ENCODE results near the gene GAREM1.
A peak's percentile ranks its signal among the peaks of the same experiment; 100 is the strongest.
"Not testable (repeated sequence)": the region's sequence is repeated elsewhere in the genome, so short reads cannot be mapped to it uniquely, and the experiment has no call there.

The GAREM1 gene

DNA sequence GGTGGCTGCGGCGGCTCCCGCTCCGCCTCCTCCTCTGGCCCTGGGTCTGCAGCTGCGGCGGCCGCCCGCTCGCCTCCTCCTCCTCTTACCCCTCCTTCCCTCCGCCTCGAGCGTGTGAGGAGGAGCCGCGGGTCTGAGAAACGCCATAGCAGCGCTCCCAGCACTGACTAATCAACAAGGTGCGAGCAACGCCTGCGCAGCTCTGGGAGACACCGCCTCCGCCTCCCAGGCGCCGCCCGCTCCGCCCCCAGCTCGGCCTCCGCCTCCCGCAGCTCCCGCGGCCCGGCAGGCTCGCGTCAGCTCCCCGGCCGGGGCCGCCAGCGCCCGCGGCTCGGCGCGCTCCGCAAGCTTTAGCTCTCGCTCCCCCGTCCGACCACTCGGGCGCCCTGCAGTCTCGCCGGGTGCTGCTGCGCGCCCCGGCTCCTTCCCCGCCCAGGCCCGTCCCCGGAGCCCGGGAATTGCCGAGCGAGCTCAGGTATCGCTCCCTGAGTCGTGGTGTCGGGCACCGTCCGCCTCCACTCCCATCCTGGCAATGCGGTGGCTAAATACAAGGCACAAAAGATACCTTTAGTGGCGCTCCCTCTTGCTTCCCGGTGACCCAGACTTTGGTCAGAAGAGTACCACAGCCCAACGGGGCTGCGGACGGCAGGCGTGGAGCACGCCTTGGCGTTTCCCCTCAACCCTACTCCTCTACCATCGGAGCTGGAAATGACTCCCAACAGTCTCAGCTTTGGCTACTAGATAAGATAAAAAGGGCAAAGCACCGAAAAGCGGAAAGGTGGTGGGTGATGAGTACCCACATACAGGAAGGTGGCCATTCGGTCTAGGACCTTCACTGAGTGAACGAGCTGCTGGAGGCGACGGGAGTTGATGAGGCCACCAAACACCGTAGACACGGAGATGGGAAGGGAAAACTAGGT lies at the start of gene GAREM1:
GAREM1 (minus strand) TSS at position 169 of the 920 bp plus-strand sequence. CDS start 454 bp downstream, outside the sequence.
- TF ChIP-seq, protein P1, sequence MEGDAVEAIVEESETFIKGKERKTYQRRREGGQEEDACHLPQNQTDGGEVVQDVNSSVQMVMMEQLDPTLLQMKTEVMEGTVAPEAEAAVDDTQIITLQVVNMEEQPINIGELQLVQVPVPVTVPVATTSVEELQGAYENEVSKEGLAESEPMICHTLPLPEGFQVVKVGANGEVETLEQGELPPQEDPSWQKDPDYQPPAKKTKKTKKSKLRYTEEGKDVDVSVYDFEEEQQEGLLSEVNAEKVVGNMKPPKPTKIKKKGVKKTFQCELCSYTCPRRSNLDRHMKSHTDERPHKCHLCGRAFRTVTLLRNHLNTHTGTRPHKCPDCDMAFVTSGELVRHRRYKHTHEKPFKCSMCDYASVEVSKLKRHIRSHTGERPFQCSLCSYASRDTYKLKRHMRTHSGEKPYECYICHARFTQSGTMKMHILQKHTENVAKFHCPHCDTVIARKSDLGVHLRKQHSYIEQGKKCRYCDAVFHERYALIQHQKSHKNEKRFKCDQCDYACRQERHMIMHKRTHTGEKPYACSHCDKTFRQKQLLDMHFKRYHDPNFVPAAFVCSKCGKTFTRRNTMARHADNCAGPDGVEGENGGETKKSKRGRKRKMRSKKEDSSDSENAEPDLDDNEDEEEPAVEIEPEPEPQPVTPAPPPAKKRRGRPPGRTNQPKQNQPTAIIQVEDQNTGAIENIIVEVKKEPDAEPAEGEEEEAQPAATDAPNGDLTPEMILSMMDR (IDR thresholded peaks at IDR 0.05; ENCODE audit: low read depth, low read length), result peak; percentile 56
- DNase-seq (ENCODE audit: low read depth in 2 of 2), result peak; percentile 98 to 99
- H3K4me3 ChIP-seq (replicated peaks in 1 of 2; ENCODE audit: low read depth in 2 of 2, low read length in 2 of 2), result peak within 1 kb of the TSS; percentile 73 to 76

DNA sequence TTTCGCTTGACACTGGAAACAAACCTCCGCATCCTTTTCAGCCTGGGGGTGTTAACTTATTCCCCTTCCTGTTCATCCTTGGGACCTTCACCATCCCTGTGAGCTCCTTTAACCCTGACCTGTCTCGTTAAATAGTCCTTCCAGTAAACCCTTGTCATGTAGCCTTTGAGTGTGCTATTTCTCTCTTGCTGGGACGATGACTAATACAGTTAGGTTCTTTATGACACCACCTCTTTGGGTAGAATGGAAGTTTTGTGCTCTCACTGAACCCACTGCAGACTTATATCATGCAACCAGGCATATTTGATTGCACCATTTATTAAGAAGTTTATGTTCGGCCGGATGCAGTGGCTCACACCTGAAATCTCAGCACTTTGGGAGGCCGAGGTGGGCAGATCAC lies 40.5 kb upstream of the GAREM1 start:
- H3K4me3 ChIP-seq (replicated peaks in 1 of 2; ENCODE audit: low read depth in 2 of 2, low read length in 2 of 2), result no peak overlapping the region
- TF ChIP-seq, protein P1 (IDR thresholded peaks at IDR 0.05; ENCODE audit: low read depth, low read length), result no peak
- no peak for DNase-seq (ENCODE audit: low read depth in 2 of 2)

DNA sequence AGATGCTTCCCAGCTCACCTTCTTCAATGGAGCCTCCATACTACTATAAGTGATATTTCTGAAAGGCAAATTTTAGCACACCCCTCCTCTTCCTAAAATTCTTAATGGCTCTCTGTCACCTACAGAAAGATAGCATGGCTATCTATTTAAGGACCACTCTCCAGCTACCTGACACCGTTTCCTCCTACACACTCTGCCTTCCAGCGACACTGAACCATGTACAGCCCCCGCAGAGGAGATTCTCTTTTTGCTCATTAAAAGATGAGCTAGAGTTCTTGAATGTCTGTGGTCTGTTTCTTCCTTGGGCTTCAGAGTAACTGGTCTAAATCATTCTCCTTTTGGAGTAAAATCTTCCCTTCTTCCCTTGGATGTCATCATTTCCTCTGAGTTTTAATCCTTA lies 38.4 kb upstream of the GAREM1 start:
- TF ChIP-seq, protein P1 (IDR thresholded peaks at IDR 0.05; ENCODE audit: low read depth, low read length), result no peak

DNA sequence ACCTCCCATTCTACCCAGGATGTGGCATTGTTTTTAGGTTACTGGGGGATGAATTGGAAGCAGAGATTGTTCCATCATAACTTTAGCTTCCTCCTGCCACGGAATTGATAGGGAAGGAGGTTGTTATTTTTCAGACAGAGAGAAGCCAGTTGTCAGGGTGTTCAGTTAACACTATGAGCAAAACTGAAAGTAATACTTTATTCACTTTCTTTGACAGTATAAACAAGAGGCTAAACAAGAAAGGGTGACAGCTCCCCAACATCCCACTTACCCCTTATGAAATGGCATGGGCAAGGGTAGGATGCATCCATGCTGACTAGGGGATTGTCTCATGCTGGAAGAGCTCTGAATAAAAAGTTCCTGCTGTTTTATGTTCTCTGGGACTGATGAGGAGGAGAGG lies 36.4 kb upstream of the GAREM1 start:
- TF ChIP-seq, protein P1 (IDR thresholded peaks at IDR 0.05; ENCODE audit: low read depth, low read length), result no peak
- H3K4me3 ChIP-seq (replicated peaks in 1 of 2; ENCODE audit: low read depth in 2 of 2, low read length in 2 of 2), result no peak overlapping the region
- DNase-seq (ENCODE audit: low read depth in 2 of 2), result no peak

More for the DNA sequence above, 38.4 kb upstream of the GAREM1 start:
- H3K4me3 ChIP-seq (replicated peaks in 1 of 2; ENCODE audit: low read depth in 2 of 2, low read length in 2 of 2), result no peak overlapping the region
- no peak for DNase-seq (ENCODE audit: low read depth in 2 of 2)

DNA sequence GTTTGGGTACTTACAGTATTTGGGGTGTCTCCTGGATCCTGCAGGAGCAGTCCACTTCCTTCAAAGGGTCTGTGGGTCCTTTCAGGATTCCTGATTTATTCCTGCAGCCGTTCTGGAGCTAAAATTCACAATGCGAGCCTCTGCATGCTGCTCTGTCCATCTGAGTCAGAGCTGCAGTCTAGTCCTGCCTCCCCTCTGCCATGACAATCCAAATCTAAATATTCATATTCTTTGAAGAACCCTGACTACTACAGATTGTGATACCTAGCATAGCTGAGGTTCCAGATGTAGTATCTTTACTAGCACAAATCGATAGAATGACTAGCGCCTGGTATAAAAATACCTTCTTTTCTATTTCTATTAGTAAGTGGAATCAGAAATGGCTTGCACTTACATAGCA lies 31.3 kb upstream of the GAREM1 start:
- H3K4me3 ChIP-seq (replicated peaks in 1 of 2; ENCODE audit: low read depth in 2 of 2, low read length in 2 of 2), result no peak overlapping the region
- TF ChIP-seq, protein P1 (IDR thresholded peaks at IDR 0.05; ENCODE audit: low read depth, low read length), result no peak
- no peak for DNase-seq (ENCODE audit: low read depth in 2 of 2)

DNA sequence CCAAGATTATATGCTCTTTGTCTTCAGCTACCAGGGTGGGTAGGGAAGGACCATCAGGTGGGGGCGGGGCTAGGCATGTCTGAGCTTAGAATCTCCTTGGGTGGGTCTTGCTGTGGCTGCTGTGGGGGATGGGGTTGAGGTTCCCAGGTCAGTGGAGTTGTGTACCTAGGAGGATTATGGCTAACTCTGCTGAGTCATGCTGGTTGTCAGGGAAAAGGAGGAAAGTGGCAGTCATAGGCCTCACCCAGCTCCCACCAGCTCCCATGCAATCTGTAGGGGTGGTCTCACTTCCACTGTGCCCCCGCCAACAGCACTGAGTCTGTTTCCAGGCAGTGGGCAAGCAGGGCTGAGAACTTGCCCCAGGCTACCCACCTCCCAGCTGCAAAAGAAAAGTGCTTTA lies 30.6 kb upstream of the GAREM1 start:
- not testable (repeated sequence) for H3K4me3 ChIP-seq (replicated peaks in 1 of 2; ENCODE audit: low read depth in 2 of 2, low read length in 2 of 2); DNase-seq (ENCODE audit: low read depth in 2 of 2)

DNA sequence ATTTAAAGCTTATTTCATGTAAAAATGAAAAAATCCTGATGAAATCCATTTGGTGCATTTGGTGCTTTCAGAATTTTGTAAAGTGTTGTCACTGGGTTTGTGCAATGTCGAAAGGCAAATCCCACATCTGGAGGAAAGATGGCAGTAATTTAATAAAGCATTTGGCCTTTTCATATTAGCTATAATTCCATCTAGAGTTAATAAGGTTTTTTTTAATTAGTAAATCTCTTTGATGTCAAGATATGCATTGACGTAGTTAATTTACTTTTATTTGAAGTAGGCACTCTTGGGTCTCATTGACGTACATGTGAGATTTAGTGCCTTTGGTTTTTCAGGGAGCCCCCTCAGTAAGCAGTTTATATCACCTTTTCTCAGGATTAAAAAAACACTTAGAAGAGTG lies 12.3 kb upstream of the GAREM1 start:
- no peak for DNase-seq (ENCODE audit: low read depth in 2 of 2)
- TF ChIP-seq, protein P1 (IDR thresholded peaks at IDR 0.05; ENCODE audit: low read depth, low read length), result no peak
- no peak overlapping the region for H3K4me3 ChIP-seq (replicated peaks in 1 of 2; ENCODE audit: low read depth in 2 of 2, low read length in 2 of 2)
